HepG2 (cell line): ENCODE results near the gene GNG7. TPM values are rescaled to one million over a fixed set of nuclear protein-coding genes. Genes with fewer than 3 reads are reported as not detected.

Source experiments
- ARID5B ChIP-seq: IDR thresholded peaks from 2 replicates; pipeline ENCODE4 v1.4.0; 2020; ENCODE audit warnings: mild to moderate bottlenecking, missing genetic modification reagents
- ATF7 ChIP-seq, 2 experiments: fragments of 450-650 bp in 1 of 2; sonication (generic) in 1 of 2; formaldehyde crosslinking in 1 of 2; IDR thresholded peaks; 2 replicates each; pipeline versions ENCODE4 v1.4.0 to v1.6.1; 2016 to 2020; ENCODE audit warnings: antibody characterized with exemption in 1 of 2, mild to moderate bottlenecking in 1 of 2, missing genetic modification reagents in 1 of 2
- BRD4 ChIP-seq: sonication (generic); formaldehyde crosslinking; IDR thresholded peaks from 2 replicates; pipeline ENCODE4 v1.4.0; 2020; ENCODE audit warnings: missing genetic modification reagents
- CEBPB ChIP-seq: IDR thresholded peaks from 2 replicates; pipeline ENCODE4 v1.6.1; 2011; ENCODE audit warnings: low read depth, low read length, improper control_type of control experiment, borderline replicate concordance
- NCOR1 ChIP-seq: fragments of 200-600 bp; sonication (generic); IDR thresholded peaks from 2 replicates; pipeline ENCODE4 v1.7.0; 2017; ENCODE audit warnings: antibody characterized with exemption, low read length, borderline replicate concordance
- NFE2L1 ChIP-seq: sonication (generic); formaldehyde crosslinking; IDR thresholded peaks from 2 replicates; pipeline ENCODE4 v1.4.0; 2020; ENCODE audit warnings: missing genetic modification reagents, mild to moderate bottlenecking, borderline replicate concordance
- NR0B2 ChIP-seq: sonication (generic); formaldehyde crosslinking; IDR thresholded peaks from 2 replicates; pipeline ENCODE4 v1.4.0; 2020; ENCODE audit warnings: mild to moderate bottlenecking, missing genetic modification reagents
- PATZ1 ChIP-seq: sonication (generic); formaldehyde crosslinking; IDR thresholded peaks from 2 replicates; pipeline ENCODE4 v1.4.0; 2020; ENCODE audit warnings: missing genetic modification reagents
- RARA ChIP-seq: IDR thresholded peaks from 2 replicates; pipeline ENCODE4 v1.6.1; 2016; ENCODE audit warnings: missing genetic modification reagents, missing compliant biosample characterization
- RBAK ChIP-seq: sonication (generic); formaldehyde crosslinking; IDR thresholded peaks from 2 replicates; pipeline ENCODE4 v1.5.1; 2020; ENCODE audit warnings: mild to moderate bottlenecking, missing genetic modification reagents
- SNAPC4 ChIP-seq: sonication (generic); formaldehyde crosslinking; IDR thresholded peaks from 2 replicates; pipeline ENCODE4 v1.4.0; 2020; ENCODE audit warnings: mild to moderate bottlenecking, missing genetic modification reagents
- SOX6 ChIP-seq, 2 experiments: fragments of 450-650 bp in 1 of 2; sonication (generic) in 1 of 2; formaldehyde crosslinking in 1 of 2; IDR thresholded peaks; 2 replicates each; pipeline versions ENCODE4 v1.4.0 to v1.6.1; 2017 to 2020; ENCODE audit warnings: antibody characterized with exemption in 1 of 2, mild to moderate bottlenecking in 1 of 2, missing genetic modification reagents in 1 of 2
- SP2 ChIP-seq: sonication (generic); formaldehyde crosslinking; IDR thresholded peaks from 2 replicates; pipeline ENCODE4 v1.5.1; 2020; ENCODE audit warnings: mild to moderate bottlenecking, missing genetic modification reagents
- SRY ChIP-seq: sonication (generic); formaldehyde crosslinking; IDR thresholded peaks from 2 replicates; pipeline ENCODE4 v1.8.0; 2022; ENCODE audit warnings: mild to moderate bottlenecking, missing genetic modification reagents
- ZC3H4 ChIP-seq: sonication (generic); formaldehyde crosslinking; IDR thresholded peaks from 2 replicates; pipeline ENCODE4 v1.4.0; 2020; ENCODE audit warnings: missing genetic modification reagents, borderline replicate concordance
- ZNF292 ChIP-seq: sonication (generic); formaldehyde crosslinking; IDR thresholded peaks from 2 replicates; pipeline ENCODE4 v1.8.1; 2022; ENCODE audit warnings: mild to moderate bottlenecking, low read depth, missing genetic modification reagents, borderline replicate concordance
- ZNF44 ChIP-seq: sonication (generic); formaldehyde crosslinking; IDR thresholded peaks from 2 replicates; pipeline ENCODE4 v1.5.1; 2020; ENCODE audit warnings: mild to moderate bottlenecking, missing genetic modification reagents
- ZNF619 ChIP-seq: sonication (generic); formaldehyde crosslinking; IDR thresholded peaks from 2 replicates; pipeline ENCODE4 v1.4.0; 2020; ENCODE audit warnings: mild to moderate bottlenecking, missing genetic modification reagents
- polyA plus RNA-seq, 8 experiments: library from polyadenylated mRNA; depleted of rRNA in 3 of 8; stranded (reverse) in 7 of 8; unstranded in 1 of 8; fragments of >200 nt; fragmentation: Illumina TruSeq in 4 of 8; extraction: Trizol in 4 of 8; gene quantifications; 2 replicates each; pipeline versions ENCODE4 v1.2.1 to v1.2.3, GENCODE V29; 2011 to 2016; ENCODE audit warnings: low read depth in 4 of 8, missing spikeins in 1 of 8, mixed read lengths in 1 of 8; ENCODE audit not compliant: insufficient read depth in 1 of 8
- total RNA-seq, 5 experiments: library from RNA; depleted of rRNA; stranded (reverse); fragments of >200 nt; fragmentation: Illumina TruSeq; extraction: Trizol; gene quantifications; 2 replicates each; pipeline ENCODE4 v1.2.3, GENCODE V29; 2016; ENCODE audit warnings: low read depth in 1 of 5

GNG7 gene
- total and polyA plus RNA-seq, 2 of the 13 experiments (the other 11 are each of a cell fraction or from before 2014, with no cell fraction given), result 1.4 to 3.3 TPM

DNA sequence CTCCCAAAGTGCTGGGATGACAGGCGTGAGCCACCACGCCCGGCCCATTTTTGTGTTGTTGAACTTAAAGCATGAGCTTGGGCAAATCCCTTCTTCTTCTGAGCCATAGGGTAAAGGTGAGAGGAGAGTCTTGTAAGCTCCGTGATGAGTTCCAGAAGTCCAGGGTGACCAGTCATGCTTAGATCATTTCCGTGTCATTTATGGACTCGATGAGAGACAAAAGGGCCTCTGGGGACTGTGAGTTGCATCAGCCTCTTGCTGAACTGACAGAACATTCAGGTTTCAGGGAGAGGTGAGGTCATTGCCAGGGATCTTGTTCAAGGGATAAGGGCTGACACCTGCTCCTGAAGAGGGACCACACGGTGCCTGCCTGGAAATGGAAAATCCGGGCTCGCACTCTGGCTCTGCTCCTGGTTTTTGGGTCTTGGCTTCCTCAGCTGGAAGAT lies 173.0 kb downstream of the GNG7 start (continued):
- no peak for TF ChIP-seq BRD4 (CRISPR knock-in tag)
- TF ChIP-seq RBAK (CRISPR knock-in tag), result peak; percentile 63; the same call in 1 of the 2 replicates
- TF ChIP-seq SOX6 (IDR thresholded peaks at IDR 0.05), result no peak
- peak; percentile 54; the same call in 1 of the 2 replicates for TF ChIP-seq SOX6 (CRISPR knock-in tag; IDR thresholded peaks at IDR 0.05)
- no peak for TF ChIP-seq ZC3H4 (CRISPR knock-in tag)
- peak; percentile 71 for TF ChIP-seq RARA (CRISPR knock-in tag)
- no peak; the same call in 1 of the 2 replicates for TF ChIP-seq NCOR1
- peak; percentile 65 for TF ChIP-seq ARID5B (CRISPR knock-in tag)
- no peak for TF ChIP-seq NFE2L1
- TF ChIP-seq ZNF292 (CRISPR knock-in tag), result no peak
- TF ChIP-seq ATF7 (IDR thresholded peaks at IDR 0.05), result peak; percentile 79
- TF ChIP-seq ATF7 (CRISPR knock-in tag; IDR thresholded peaks at IDR 0.05), result no peak
- no peak for TF ChIP-seq NR0B2 (CRISPR knock-in tag)
- TF ChIP-seq PATZ1, result no peak
- TF ChIP-seq ZNF619, result no peak
- no peak for TF ChIP-seq ZNF44 (CRISPR knock-in tag)
- TF ChIP-seq SP2 (CRISPR knock-in tag), result no peak
- no peak for TF ChIP-seq SNAPC4 (CRISPR knock-in tag)
- TF ChIP-seq CEBPB, result peak; percentile 92
- TF ChIP-seq SRY (CRISPR knock-in tag), result no peak
